Measurements from ENCODE around the gene AKR1B1.

The AKR1B1 gene

GRCh38 chr7:134480730-134481129 is 21.8 kb upstream of the AKR1B1 start:
- H3K4me3 ChIP-seq (ENCODE audit: low read depth, low read length): no peak overlapping the region
- in situ Hi-C loops (cut with HindIII; ENCODE audit: low sequenced_read_pairs): no loop called here
- TF ChIP-seq CTCF (IDR thresholded peaks at IDR 0.05; ENCODE audit: low read depth, low read length, missing control alignments): no peak
- DNase-seq (ENCODE audit: low read depth): no peak

- in situ Hi-C loops (cut with HindIII; ENCODE audit: low sequenced_read_pairs): no loop called here
- no peak for DNase-seq (ENCODE audit: low read depth)
- no peak overlapping the region for H3K4me3 ChIP-seq (ENCODE audit: low read depth, low read length)
- no peak for TF ChIP-seq CTCF (IDR thresholded peaks at IDR 0.05; ENCODE audit: low read depth, low read length, missing control alignments)
These were observed 21.3 kb upstream of the AKR1B1 start for GRCh38 chr7:134480202-134480601.

GRCh38 chr7:134478707-134479106 is 19.8 kb upstream of the AKR1B1 start:
- no peak for DNase-seq (ENCODE audit: low read depth)
- no peak overlapping the region for H3K4me3 ChIP-seq (ENCODE audit: low read depth, low read length)
- in situ Hi-C loops (cut with HindIII; ENCODE audit: low sequenced_read_pairs): no loop called here
- no peak for TF ChIP-seq CTCF (IDR thresholded peaks at IDR 0.05; ENCODE audit: low read depth, low read length, missing control alignments)

GRCh38 chr7:134477954-134478353 is 19.1 kb upstream of the AKR1B1 start:
- DNase-seq (ENCODE audit: low read depth): no peak

GRCh38 chr7:134476044-134476443 is 17.1 kb upstream of the AKR1B1 start:
- in situ Hi-C loops (cut with HindIII; ENCODE audit: low sequenced_read_pairs): no loop called here
- no peak overlapping the region for H3K4me3 ChIP-seq (ENCODE audit: low read depth, low read length)
- no peak for DNase-seq (ENCODE audit: low read depth)
- no peak for TF ChIP-seq CTCF (IDR thresholded peaks at IDR 0.05; ENCODE audit: low read depth, low read length, missing control alignments)

More at GRCh38 chr7:134477954-134478353, 19.1 kb upstream of the AKR1B1 start:
- H3K4me3 ChIP-seq (ENCODE audit: low read depth, low read length): no peak overlapping the region
- no peak for TF ChIP-seq CTCF (IDR thresholded peaks at IDR 0.05; ENCODE audit: low read depth, low read length, missing control alignments)
- in situ Hi-C loops (cut with HindIII; ENCODE audit: low sequenced_read_pairs): no loop called here

- no peak overlapping the region for H3K4me3 ChIP-seq (ENCODE audit: low read depth, low read length)
- in situ Hi-C loops (cut with HindIII; ENCODE audit: low sequenced_read_pairs): no loop called here
- TF ChIP-seq CTCF (IDR thresholded peaks at IDR 0.05; ENCODE audit: low read depth, low read length, missing control alignments): no peak
- no peak for DNase-seq (ENCODE audit: low read depth)
These were observed 15.9 kb upstream of the AKR1B1 start for GRCh38 chr7:134474828-134475227.

GRCh38 chr7:134473861-134474291 is 15.0 kb upstream of the AKR1B1 start:
- in situ Hi-C loops (cut with HindIII; ENCODE audit: low sequenced_read_pairs): no loop called here
- no peak for TF ChIP-seq CTCF (IDR thresholded peaks at IDR 0.05; ENCODE audit: low read depth, low read length, missing control alignments)
- no peak overlapping the region for H3K4me3 ChIP-seq (ENCODE audit: low read depth, low read length)
- DNase-seq (ENCODE audit: low read depth): no peak
